Stimulated activated CD4-positive, alpha-beta T cell treated with anti-CD3 and anti-CD28 coated beads, Interleukin-4, amount 100 ng/mL, for 4 hours (primary cell): ENCODE results near the gene KNSTRN.

Experiments
- DNase-seq, 2 experiments: peaks; one replicate each; pipeline ENCODE4 v3.0.0-alpha.2; 2020

KNSTRN gene

GRCh38 chr15:40435710-40436089, 53.2 kb downstream of the KNSTRN start:
- no peak for DNase-seq

- no peak for DNase-seq
Measured at GRCh38 chr15:40436116-40436891, 53.8 kb downstream of the KNSTRN start.

- no peak for DNase-seq
Measured at GRCh38 chr15:40436892-40437751, 54.6 kb downstream of the KNSTRN start.

- DNase-seq = no peak
Measured at GRCh38 chr15:40437752-40438687, 55.5 kb downstream of the KNSTRN start.

- DNase-seq = no peak
Measured at GRCh38 chr15:40438712-40439111, 56.2 kb downstream of the KNSTRN start.

- DNase-seq = no peak
Measured at GRCh38 chr15:40439461-40439959, 57.0 kb downstream of the KNSTRN start.

GRCh38 chr15:40439960-40440742, 57.6 kb downstream of the KNSTRN start:
- DNase-seq = peak; percentile 22 to 43

GRCh38 chr15:40440743-40441564, 58.4 kb downstream of the KNSTRN start, which contains the start of gene BAHD1:
BAHD1 (plus strand) TSS chr15:40440953; CDS start chr15:40458465, 17,512 bp downstream.
- DNase-seq = peak; percentile 95 to 96

GRCh38 chr15:40441565-40442531, 59.3 kb downstream of the KNSTRN start:
- DNase-seq = peak; percentile 19 to 26

- no peak for DNase-seq
Measured at GRCh38 chr15:40443255-40443654, 60.7 kb downstream of the KNSTRN start.

GRCh38 chr15:40443846-40444245, 61.3 kb downstream of the KNSTRN start:
- DNase-seq = no peak
